KG1 (cell line): ENCODE results near the gene STOM.

Experiments
- DNase-seq: peaks from one replicate; lab custom pipeline; 2025; lab: John Stamatoyannopoulos, UW

STOM gene

GRCh38 chr9:121322037-121322736, 47.9 kb downstream of the STOM start:
- peak; percentile 17 for DNase-seq

GRCh38 chr9:121321016-121321503, 49.0 kb downstream of the STOM start:
- peak; percentile 26 for DNase-seq

GRCh38 chr9:121319383-121319780, 50.7 kb downstream of the STOM start:
- DNase-seq, result no peak

GRCh38 chr9:121318631-121319382, 51.2 kb downstream of the STOM start:
- DNase-seq, result no peak

GRCh38 chr9:121317737-121318630, 52.1 kb downstream of the STOM start:
- DNase-seq, result no peak

- no peak for DNase-seq
Observed at GRCh38 chr9:121316852-121317373, 53.1 kb downstream of the STOM start.

- DNase-seq, result no peak
Observed at GRCh38 chr9:121316378-121316777, 53.7 kb downstream of the STOM start.

GRCh38 chr9:121313458-121314152, 56.4 kb downstream of the STOM start:
- DNase-seq, result no peak

- no peak for DNase-seq
Observed at GRCh38 chr9:121312169-121312568, 57.9 kb downstream of the STOM start.

- DNase-seq, result no peak
Observed at GRCh38 chr9:121310571-121310970, 59.5 kb downstream of the STOM start.

- DNase-seq, result no peak
Observed at GRCh38 chr9:121309833-121310425, 60.1 kb downstream of the STOM start.

GRCh38 chr9:121309171-121309570, 60.9 kb downstream of the STOM start:
- no peak for DNase-seq

- DNase-seq, result no peak
Observed at GRCh38 chr9:121308765-121309164, 61.3 kb downstream of the STOM start.

GRCh38 chr9:121307976-121308375, 62.1 kb downstream of the STOM start:
- no peak for DNase-seq

- no peak for DNase-seq
Observed at GRCh38 chr9:121305269-121305994, 64.6 kb downstream of the STOM start.

GRCh38 chr9:121304707-121305106, 65.3 kb downstream of the STOM start:
- no peak for DNase-seq

GRCh38 chr9:121303456-121304451, 66.3 kb downstream of the STOM start:
- DNase-seq, result no peak

- no peak for DNase-seq
Observed at GRCh38 chr9:121302786-121303185, 67.3 kb downstream of the STOM start.

- no peak for DNase-seq
Observed at GRCh38 chr9:121302341-121302740, 67.7 kb downstream of the STOM start.
